ENCODE results near the gene EHF. TPM values are rescaled to one million over a fixed set of nuclear protein-coding genes. Genes with fewer than 3 reads are reported as not detected.

The EHF gene
- total RNA-seq, 1 experiment from 2014 or later: not detected

DNA sequence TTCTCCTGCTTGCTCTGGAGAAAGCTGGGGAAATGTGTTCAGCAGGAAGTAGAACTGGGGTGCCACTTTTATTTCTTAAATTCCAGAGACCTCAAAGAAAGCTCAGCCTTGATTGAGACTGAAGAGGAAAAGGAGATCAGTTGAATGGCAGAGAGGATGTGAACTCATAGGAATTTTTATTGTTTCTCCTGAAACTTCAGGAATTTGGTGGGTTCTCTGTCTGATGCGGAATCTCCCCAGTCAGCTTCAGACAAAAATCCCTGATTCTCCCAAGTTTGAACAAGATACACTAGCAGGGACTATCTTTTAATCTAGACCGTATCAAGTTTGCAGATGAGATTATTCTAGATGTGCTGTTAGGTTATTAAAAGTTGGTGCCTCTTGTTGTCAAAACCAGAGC lies 23.0 kb downstream of the EHF start:
- no peak for DNase-seq (ENCODE audit: low read depth)

DNA sequence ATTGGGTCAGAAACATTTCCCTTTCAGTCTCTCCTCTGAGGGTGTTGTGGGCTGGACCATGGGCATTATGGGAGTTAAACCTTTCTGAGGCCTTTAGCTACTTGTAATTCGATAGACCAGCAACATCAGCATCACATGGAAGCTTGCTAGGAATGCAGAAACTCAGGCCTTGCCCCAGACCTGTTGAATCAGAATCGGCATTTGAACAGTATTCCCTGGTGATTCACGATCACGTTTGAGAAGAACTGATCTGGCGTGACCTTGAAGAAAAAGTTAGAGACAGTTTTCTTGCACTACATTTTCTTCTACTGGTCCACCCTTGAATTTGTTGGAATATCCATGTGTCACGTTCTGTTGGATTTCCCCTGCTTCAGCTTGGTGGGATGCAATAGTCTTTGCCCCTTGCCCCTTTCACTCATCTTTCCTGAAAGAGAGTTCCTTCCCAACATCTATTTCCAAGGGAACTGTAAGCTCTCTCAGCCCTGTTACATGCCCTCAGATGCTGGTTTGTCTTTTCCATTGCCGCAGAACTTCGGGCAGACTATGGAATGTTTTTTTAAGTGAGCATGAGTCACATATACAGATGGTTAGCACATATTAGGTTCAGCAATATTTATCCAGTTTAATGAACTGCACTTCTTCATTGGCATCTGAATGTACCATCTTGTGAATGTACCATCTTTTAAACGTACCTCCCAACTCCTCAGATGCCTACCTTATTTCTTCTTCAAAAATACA lies 23.9 kb downstream of the EHF start:
- DNase-seq (ENCODE audit: low read depth): peak; percentile 88

DNA sequence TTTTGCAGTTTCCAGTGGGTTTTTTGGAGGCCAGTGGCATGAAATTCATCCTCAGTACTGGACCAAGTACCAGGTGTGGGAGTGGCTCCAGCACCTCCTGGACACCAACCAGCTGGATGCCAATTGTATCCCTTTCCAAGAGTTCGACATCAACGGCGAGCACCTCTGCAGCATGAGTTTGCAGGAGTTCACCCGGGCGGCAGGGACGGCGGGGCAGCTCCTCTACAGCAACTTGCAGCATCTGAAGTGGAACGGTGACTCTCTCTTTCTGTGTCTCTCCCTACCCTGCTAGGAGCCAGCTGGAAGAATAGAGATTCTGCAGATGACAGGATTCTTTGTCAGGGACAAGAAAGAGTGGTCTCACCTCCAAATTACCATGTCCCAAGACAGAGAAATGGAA lies 25.5 kb downstream of the EHF start:
- no peak for DNase-seq (ENCODE audit: low read depth)

DNA sequence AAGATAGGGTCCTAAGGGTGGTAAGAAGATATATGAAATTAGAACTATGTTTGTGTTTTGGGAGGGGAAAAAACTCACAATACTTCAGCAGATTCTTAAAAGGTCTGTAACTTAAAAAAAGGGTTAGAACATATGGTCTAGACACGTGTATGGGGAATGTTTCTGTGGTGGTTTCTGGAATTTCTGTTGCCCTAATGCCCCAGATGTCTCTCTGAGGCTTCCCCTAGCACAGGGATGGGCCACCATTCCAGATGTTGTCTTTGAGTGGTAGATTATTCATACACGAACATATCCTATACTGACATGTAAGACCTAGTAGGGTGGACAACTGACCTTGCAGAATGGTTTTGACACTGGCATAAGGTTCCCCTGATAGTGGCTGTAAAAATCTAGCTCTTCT lies 26.2 kb downstream of the EHF start:
- peak; percentile 63 for DNase-seq (ENCODE audit: low read depth)

DNA sequence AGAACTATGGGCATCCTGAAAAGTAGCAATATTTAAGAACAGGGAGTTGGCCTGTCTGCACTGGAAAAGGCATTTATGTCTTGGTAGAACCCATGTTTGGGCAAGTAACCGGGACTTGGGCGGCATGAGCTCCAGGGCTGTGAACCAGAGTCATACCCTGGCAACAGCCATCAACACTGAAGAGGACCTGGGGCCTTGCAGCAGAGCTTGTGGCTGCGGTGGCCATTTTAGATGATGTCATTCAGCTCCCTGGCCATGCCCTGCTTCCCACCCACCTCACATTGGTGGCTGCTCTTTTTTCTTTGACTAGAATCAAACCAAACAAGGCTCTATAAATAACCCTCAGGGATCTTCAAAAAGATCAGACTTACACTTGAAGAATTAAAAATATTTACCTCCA lies 26.6 kb downstream of the EHF start:
- DNase-seq (ENCODE audit: low read depth): no peak

DNA sequence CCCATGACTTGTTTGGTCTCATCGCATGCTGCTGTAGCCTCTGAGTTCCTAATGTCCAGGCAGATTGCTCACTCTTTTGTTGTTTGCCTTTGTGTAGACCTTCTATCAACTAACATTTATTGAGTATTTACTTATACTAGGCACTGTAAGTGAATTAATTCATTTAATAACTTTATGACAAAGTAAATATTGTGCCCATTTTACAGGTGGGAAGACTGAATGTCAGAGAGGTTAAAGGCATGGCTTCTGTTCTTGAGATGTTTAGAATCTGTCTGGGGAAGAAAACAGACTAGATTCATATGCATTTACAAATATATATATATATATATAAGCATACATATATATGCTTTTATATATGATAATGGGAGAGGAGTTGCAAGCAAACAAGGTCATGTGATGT lies 27.1 kb downstream of the EHF start:
- DNase-seq (ENCODE audit: low read depth): no peak

DNA sequence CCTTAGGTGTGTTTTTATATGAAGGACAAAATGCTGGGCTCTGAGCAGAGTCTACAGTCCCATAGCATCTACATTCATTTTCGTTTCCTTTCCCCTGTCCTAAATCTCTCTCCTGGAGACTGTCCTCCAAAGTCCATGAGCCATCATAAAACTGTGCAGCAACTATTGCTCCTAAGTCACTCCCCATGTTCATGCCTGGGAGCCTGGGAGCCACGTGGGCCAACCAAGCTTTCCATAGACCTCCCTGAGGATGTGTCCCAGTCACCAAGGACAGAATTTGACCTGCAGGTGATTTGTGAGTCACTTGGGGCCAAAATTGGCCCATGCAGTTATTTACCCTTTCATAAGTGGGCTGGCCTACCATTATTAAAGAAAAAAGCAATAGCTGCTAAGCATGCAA lies 28.7 kb downstream of the EHF start:
- DNase-seq (ENCODE audit: low read depth): no peak

DNA sequence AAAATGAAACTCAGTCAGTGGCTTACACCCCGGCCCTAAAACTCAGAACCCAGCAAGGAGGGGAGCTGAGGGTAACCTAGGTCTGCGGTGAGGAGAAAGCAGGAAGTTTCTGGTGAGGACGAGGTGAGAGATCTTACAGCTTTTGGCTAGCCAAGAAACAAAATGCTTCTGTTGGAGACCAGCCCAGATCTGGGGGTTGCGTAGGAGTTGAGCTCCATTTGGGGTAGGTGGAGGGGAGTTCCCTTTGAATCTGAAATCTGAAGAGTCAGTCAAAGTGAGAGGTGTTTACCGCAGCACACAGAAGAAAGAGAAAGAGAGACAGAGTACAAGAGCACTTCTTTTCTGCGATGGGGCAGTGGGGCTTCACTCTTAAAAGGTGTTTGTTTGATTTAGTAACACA lies 29.6 kb downstream of the EHF start:
- no peak for DNase-seq (ENCODE audit: low read depth)

DNA sequence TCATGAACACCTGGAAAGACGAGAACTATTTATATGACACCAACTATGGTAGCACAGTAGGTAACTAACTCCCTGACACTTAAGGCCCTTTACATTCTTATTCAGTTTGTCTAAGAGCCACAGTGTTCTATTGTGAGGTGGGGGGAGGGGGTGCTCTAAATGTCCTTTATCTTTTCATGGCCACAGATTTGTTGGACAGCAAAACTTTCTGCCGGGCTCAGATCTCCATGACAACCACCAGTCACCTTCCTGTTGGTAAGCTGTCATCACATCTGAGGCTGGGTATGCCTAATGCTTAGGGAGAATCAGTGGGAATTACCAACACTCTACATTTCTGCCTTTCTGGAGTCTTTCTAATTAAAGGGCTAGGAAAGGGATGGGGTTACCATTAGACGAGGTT lies 30.7 kb downstream of the EHF start:
- DNase-seq (ENCODE audit: low read depth): peak; percentile 36

DNA sequence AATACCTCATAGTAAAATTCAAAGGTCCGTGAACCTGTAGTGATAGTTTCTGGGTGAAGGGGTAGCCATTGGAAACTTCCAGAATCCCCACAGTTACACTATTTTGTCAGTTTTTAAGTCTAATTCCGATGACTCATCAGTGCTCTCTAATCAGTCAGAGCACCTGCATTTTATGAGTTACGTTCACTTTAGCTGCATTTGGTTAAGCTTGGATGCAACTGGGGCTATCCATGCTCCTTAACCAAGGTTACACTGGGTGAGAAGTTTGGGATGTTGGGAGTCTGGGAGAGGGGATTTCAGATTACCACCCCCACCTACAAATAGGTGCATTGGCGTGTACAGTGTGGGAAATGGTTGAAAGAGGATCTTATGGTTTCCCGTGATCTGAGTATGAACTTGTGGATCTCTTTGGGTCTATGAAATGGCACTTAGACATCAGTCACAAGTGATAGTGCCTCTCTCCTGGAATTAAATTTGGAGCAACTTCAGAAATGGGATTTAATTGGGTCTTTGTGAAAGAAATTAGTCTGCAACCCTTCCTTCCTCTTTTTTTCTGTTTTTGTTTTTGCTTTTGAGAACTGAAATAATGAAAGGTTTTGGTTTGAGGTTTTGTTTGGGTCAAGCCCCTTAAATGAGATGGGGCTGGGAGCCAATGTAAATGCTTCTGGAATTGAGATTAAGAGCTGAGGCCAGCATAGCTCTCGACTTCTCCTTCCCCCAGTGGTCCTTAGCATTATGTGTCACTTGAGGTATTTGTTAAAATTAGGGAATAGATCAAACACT lies 31.5 kb downstream of the EHF start:
- no peak for DNase-seq (ENCODE audit: low read depth)

DNA sequence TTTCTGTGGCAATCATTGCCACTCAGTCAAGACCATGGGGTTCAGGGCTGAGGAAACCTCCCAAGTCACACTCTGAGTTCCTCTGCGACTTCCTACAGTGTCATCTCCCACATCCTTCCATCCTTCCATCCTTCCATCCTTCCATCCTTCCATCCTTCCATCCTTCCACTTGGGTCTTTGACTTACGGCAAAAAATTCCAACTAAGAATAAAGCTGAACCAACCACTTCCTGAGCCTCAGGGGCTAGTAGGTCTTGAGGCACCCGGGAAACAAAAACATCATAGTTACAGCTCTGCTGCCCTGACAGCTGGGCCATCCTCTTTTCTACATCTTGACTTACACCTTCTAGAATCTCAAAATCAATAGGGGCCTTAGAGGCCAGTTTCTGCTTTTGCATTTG lies 32.1 kb downstream of the EHF start:
- no peak for DNase-seq (ENCODE audit: low read depth)

DNA sequence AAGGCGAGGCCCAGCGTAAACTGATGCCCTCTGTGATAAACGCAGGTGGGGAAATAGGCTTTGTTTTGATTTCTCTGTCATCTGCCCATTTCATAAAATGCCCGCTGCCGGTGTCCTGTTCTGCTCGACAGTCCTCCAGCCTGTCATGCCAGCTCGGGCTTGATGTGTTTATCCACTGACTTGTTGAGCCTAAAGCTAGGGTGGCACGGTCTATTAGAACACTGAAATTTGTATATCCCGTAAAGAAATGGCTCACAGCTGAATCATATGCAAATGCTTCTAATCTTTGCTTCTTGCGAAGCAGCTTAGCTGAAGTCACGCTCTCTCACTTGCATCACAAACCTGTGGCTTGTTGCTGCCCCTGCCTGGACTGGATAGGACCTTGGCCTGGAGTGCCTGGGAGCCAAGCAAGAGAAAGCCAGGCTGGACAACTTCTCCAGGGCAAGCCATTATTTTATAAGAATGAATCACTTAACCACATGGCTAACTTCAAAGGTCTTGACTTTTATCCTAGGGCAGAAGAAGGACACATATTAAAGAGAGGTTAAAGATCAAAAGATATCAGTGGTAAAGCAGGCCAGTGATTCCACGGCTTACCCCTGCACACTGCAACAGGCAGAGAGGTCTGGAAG lies 33.1 kb downstream of the EHF start:
- DNase-seq (ENCODE audit: low read depth): peak; percentile 97

DNA sequence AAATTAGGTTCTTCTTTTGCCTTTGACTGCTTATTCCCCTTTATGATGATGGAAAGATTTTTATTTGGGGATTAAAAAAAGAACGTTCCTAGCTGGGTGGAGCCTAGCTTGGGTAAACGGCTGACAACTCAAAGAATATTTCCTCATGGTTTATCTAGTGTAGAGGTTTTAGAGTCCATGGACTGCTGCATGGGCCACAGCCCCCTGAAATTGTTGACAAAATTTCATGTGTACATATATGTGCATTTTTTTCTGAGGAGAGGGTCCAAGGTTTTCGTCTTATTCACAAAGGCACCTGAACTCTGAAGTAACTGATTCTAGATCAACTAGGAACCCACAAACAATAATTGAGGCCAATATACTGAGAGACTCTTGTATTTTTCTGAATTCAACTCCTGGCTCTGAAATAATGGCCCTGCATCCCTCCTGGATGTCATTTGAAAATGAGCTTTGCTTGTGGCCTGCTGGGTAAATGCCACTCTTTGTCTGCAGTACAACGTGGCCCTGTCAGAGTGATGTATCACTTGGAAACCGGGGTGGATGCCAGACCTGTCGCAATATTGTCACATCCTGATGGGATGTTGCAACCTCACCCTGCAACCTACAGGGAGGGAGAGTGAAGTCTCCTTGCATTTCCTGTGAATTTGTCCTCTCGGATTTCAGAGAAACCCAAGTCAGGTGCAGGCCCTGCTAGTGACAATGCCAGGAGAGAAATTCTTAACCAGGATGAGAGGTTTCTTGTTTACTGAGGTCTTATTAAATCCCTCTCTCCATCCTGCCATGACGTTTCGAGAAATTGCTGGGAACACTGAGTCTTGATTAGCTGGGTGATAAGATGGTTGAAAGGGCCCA lies 33.8 kb downstream of the EHF start:
- DNase-seq (ENCODE audit: low read depth): peak; percentile 75

DNA sequence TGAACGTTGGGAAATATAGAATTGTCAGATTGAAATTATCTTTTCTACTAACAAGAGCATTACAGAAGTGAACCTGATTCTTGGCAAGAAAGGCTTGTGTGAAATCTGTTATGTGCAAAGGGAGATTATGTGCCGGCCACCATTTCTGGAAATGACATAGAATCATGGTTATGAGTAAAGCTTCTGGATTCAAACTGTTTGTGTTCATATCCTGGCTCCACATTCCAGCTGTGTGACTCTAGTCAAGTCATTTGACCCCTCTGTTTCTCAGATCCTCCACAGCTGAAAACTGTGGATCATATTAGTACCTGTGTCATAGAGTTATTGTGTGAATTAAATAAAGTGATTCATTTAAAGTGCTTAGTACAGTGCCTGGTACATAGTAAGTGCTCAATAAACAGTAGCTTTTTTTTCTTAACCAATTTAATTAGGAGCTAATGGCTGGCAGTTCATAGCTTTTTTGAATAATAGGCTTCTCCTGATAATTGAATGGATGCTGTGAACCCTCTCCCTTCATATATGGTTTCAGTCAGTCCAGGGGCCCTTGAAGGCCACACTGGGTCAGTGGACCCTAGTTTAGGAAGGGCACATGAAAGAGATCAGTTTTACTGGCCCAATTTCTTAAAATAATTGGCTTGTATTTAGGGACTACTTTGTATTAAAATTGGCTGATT lies 34.6 kb downstream of the EHF start:
- DNase-seq (ENCODE audit: low read depth): peak; percentile 82

DNA sequence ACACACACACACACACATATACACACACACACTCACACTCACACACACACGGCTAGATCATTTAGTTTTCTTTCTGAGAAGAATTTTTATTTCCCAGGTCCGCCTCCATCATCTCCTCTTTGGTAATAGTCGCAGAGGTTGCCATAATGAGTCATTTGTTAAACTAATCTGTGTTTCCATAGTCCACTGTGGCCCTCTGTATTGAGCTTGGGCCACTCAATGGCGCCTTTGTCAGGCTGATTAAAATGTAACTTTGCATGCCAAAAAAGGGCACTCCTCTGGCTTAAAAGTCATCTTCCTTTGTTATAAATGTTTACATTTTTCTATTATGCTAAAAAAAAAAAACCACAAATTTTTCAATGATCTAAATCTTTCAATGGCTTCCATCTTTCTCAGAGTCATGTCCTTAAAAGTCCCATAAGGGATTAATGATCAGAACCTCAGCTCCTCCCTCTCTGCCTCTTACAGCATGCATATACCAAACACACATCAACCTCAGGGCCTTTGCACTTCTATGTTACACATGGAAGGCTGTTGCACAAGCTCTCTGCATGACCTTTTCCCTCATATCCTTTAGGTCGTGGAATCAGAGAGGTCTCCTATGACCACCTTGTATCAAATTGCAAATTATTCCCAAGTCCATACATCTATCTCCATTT lies 35.3 kb downstream of the EHF start:
- no peak for DNase-seq (ENCODE audit: low read depth)

DNA sequence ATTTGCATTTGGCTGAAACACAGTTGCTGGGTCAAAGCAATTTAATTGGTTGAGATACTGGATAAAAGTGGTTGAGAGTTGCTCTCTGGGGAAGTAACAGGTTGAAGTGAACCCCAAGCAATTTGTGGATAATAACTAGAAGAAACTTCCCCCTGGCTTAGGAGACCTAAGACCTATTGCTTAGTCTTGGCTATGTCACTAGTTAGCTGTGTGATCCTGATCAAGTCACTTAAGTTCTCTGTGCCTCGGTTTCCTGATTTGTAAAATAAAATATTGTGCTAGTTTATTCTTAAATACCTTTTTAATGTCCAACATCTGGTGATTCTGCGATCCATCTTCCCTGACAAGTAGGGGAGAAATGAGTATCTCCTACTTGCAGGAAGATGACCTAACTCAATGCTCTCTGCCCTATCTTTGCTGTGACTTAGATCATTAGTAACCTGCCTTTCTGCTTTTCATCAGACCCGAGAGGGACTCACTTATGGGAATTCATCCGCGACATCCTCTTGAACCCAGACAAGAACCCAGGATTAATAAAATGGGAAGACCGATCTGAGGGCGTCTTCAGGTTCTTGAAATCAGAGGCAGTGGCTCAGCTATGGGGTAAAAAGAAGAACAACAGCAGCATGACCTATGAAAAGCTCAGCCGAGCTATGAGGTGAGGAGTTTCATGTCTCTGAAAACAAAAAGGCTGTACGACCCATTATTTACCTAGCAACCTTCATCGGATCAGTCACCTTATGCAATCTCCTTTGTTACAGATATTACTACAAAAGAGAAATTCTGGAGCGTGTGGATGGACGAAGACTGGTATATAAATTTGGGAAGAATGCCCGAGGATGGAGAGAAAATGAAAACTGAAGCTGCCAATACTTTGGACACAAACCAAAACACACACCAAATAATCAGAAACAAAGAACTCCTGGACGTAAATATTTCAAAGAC lies 37.5 kb downstream of the EHF start:
- no peak for DNase-seq (ENCODE audit: low read depth)

DNA sequence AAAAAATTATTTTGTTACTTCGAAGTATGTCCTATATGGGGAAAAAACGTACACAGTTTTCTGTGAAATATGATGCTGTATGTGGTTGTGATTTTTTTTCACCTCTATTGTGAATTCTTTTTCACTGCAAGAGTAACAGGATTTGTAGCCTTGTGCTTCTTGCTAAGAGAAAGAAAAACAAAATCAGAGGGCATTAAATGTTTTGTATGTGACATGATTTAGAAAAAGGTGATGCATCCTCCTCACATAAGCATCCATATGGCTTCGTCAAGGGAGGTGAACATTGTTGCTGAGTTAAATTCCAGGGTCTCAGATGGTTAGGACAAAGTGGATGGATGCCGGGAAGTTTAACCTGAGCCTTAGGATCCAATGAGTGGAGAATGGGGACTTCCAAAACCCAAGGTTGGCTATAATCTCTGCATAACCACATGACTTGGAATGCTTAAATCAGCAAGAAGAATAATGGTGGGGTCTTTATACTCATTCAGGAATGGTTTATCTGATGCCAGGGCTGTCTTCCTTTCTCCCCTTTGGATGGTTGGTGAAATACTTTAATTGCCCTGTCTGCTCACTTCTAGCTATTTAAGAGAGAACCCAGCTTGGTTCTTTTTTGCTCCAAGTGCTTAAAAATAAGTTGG lies 38.3 kb downstream of the EHF start:
- DNase-seq (ENCODE audit: low read depth): no peak

DNA sequence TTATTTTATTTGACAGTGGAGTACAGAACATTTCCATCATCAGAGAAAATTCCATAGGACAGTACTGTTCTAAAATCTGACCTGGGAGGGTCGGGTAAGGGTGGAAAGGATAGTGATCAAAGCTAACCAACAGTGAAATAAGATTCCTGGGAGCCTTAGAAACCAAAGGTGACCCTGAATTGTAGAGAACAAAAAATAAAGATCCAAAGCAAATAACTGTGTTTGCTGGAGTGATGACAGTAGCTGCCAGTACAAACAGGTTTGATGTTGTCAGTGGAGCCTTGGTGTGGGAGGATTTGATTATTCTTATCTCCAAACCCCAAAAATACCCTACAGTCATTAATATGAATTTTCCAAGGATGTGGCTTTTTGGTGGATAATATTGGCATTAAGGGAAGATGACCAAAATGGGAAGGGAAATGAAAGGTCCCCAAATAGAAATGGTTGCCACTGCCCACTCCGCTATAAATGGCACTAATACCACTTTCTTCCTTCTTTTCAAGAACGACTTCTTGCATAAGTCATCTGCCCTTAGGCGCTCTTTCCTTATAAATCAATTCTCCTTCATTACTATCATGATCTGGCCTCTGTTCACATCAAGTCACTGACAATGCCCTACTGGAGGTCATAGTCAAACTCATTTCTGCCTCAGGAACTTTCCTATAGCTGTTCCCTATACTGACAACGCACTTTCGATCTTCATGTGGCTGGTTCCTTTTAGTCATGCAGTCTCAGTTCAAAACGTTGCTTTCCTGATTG lies 44.4 kb downstream of the EHF start:
- no peak for DNase-seq (ENCODE audit: low read depth)
